Left lung (tissue), 10 donors: ENCODE data around the gene TSFM. TPM values are rescaled to one million over a fixed set of nuclear protein-coding genes. Genes with fewer than 3 reads are reported as not detected.

ENCODE experiments used
- ATAC-seq: fragments of 200-7000 bp; cut with Tn5 transposase; one replicate; pipeline ENCODE4 v1.9.1; 2020; ENCODE audit warnings: moderate library complexity
- DNase-seq, 4 donors: peaks; one replicate each; pipeline ENCODE4 v3.0.0-alpha.2; 2013 to 2020
- H3K27ac ChIP-seq, 2 donors: fragments of 200-600 bp; sonication (generic) in 1 of 2; one replicate each; pipeline versions ENCODE4 v1.5.0 to v1.8.0; 2020 to 2021
- H3K27me3 ChIP-seq, 2 donors: fragments of 200-600 bp; sonication (generic) in 1 of 2; one replicate each; pipeline versions ENCODE4 v1.5.0 to v1.8.0; 2020 to 2021
- H3K36me3 ChIP-seq, 2 donors: fragments of 200-600 bp; sonication (generic) in 1 of 2; one replicate each; pipeline versions ENCODE4 v1.5.0 to v1.8.0; 2020 to 2021
- H3K4me1 ChIP-seq, 2 donors: fragments of 200-600 bp; one replicate each; pipeline ENCODE4 v1.8.0; 2021
- H3K4me3 ChIP-seq, 2 donors: fragments of 200-600 bp; sonication (generic) in 1 of 2; one replicate each; pipeline versions ENCODE4 v1.5.0 to v1.8.0; 2020 to 2021; ENCODE audit warnings: mild to moderate bottlenecking in 1 of 2
- H3K9me3 ChIP-seq, 2 donors: fragments of 200-600 bp; sonication (generic) in 1 of 2; one replicate each; pipeline versions ENCODE4 v1.5.0 to v1.8.0; 2020 to 2021
- intact Hi-C, 2 donors: fragments of 100-400 bp; cut with DNase I; formaldehyde crosslinking; loops; one replicate each; pipeline versions ENCODE4 v1.11.2 to v1.14.2; 2022
- polyA plus RNA-seq, 6 donors: library from polyadenylated mRNA; unstranded; fragments of 120-200 nt; gene quantifications; one replicate each; pipeline ENCODE4 v1.2.1, GENCODE V29; 2013; ENCODE audit not compliant: insufficient read length in 6 of 6
- total RNA-seq, 2 donors: library from RNA; stranded (reverse); fragmentation: NEBNext Ultra II Directional; extraction: Animal tissue kit (Norgen Biotek cat#: 25700); gene quantifications; one replicate each; pipeline ENCODE4 v1.2.1, GENCODE V29; 2021
- TF ChIP-seq, protein P1 (sequence below), 2 donors: fragments of 200-600 bp; sonication (generic) in 1 of 2; IDR thresholded peaks; one replicate each; pipeline versions ENCODE4 v1.5.0 to v1.8.0; 2021; ENCODE audit warnings: antibody characterized with exemption in 2 of 2
- donor health status: DM: no; HTN: yes; CAD: no.
- donor health status: DM: no; HTN: no; CAD: no.

Gene TSFM
- total and polyA plus RNA-seq, 8 donors, result 25.6 to 35.3 (median 30.7) TPM

DNA sequence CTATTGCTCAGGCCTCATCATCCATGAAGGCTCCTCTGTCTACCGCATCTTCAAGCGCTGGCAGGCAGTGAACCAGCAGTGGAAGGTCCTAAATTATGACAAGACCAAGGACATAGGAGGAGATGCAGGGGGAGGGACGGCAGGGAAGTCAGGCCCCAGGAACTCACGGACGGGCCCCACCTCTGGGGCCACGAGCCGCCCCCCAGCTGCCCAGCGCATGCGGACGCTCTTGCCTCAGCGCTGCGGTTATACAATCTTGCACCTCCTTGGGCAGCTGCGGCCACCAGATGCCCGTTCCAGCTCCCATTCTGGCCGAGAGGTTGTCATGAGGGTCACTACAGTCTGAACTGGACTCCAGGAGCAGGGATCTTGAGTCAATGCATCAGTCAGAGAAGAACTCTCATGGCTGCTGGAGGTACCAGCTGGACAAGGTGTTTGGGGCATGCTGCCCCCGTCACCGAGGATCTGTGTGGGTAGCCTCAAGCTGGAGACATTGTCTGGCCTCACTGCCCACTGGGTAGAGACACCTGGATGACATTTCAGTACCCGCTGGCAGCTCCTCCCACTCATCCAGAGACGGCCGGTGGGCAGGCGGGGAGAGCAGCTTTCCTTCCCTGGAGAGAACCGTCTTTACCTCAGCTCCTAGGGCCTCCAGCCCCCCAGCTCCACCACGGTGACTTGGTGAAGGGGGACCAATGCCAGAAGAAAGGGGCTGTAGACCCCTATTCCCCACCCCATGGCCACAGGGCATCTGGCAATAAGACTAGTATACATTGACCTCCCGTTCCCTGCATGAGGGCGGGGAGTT is 23.8 kb upstream of the TSFM start:
- TF ChIP-seq, protein P1, sequence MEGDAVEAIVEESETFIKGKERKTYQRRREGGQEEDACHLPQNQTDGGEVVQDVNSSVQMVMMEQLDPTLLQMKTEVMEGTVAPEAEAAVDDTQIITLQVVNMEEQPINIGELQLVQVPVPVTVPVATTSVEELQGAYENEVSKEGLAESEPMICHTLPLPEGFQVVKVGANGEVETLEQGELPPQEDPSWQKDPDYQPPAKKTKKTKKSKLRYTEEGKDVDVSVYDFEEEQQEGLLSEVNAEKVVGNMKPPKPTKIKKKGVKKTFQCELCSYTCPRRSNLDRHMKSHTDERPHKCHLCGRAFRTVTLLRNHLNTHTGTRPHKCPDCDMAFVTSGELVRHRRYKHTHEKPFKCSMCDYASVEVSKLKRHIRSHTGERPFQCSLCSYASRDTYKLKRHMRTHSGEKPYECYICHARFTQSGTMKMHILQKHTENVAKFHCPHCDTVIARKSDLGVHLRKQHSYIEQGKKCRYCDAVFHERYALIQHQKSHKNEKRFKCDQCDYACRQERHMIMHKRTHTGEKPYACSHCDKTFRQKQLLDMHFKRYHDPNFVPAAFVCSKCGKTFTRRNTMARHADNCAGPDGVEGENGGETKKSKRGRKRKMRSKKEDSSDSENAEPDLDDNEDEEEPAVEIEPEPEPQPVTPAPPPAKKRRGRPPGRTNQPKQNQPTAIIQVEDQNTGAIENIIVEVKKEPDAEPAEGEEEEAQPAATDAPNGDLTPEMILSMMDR (IDR thresholded peaks at IDR 0.05), result no peak
- intact Hi-C loops, result no loop called here

DNA sequence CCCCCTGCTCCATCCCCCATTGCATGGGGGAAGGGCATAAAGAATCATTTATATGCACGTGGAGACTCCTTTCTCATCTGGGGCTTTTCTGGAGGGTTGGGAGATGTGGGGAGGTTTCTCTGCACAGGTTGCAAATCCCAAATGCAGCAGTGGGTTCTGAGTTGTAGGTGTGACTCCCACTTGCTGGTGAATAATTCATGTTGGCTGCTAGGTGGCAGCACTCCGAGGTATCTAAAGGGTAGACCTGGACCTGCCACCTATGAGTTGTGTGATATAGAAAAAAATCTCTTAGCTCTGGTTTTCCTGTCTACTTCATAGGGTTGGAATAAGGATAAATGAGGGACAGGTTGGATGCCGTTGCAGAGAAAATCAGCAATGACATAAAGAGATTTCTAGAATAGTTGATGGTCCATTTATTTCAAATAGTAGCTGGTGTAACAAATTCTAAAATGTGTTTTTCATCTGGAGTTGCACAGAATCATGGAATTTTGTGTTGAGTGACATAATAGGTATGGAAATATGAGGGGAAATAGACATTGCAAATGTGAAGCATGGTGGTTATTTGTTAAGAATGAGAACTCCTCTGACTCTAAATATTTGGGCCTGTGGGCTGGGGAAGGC is 23.1 kb upstream of the TSFM start:
- peaks cover 5 to 28% of the 10 kb centered on the region in 2 donors for H3K27me3 ChIP-seq
- DNase-seq (no peak), ATAC-seq (no peak)
- H3K4me1 ChIP-seq, result peaks cover under 1 to 20% of the 10 kb centered on the region in 2 donors
- H3K9me3 ChIP-seq, result no peaks in the 10 kb centered on the region
- TF ChIP-seq, protein P1 (IDR thresholded peaks at IDR 0.05), result peak in 1 of 2 donors; percentile 26
- peaks cover 0 to 20% of the 10 kb centered on the region in 2 donors for H3K36me3 ChIP-seq
- H3K27ac ChIP-seq, result no peak overlapping the region
- intact Hi-C loops, result no loop called here
- no peak overlapping the region for H3K4me3 ChIP-seq

More for the DNA sequence above, 23.8 kb upstream of the TSFM start:
- DNase-seq (no peak), ATAC-seq (no peak)
- Histone ChIP-seq H3K4me1 (peaks cover 0 to 26% of the 10 kb centered on the region in 2 donors), H3K27ac (no peak overlapping the region), H3K4me3 (no peak overlapping the region), H3K27me3 (peaks cover 0 to 26% of the 10 kb centered on the region in 2 donors), H3K9me3 (no peaks in the 10 kb centered on the region), H3K36me3 (peaks cover 0 to 20% of the 10 kb centered on the region in 2 donors)

DNA sequence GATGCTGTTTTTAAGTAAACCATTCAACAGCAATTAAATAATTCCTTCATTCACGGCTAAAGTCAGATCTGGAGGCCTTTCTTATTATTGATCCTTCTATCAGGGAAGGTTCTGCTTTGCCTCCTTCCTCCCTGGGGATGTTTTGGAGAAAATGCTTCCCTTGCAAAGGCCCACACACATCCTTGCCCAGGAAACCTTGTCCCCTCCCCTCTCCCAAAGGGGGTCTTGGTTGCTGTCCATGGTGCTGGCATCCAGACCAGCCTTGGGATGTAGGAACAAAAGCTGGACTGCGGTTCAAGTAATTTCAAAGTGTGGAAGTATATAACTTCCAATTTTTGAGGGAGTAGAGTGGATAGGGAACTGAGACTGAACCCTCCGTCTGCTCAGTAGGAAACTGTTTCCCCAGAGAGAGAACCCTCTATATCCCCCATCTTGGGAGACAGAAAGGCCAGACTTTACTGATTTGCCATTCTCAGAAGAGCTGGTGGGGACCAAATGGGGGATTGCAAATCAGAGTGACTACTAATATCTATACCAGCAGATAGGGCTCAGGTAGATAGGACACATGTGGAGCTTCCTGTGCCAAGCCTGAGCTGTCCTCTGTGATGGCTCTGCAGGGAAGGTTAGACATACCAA is 22.1 kb upstream of the TSFM start:
- TF ChIP-seq, protein P1 (IDR thresholded peaks at IDR 0.05), result no peak
- H3K9me3 ChIP-seq, result no peaks in the 10 kb centered on the region
- H3K36me3 ChIP-seq, result peaks cover 0 to 20% of the 10 kb centered on the region in 2 donors
- H3K4me3 ChIP-seq, result no peak overlapping the region
- peaks cover 6 to 26% of the 10 kb centered on the region in 2 donors for H3K4me1 ChIP-seq
- H3K27ac ChIP-seq, result no peak overlapping the region
- no peak for DNase-seq
- peaks cover 15 to 31% of the 10 kb centered on the region in 2 donors for H3K27me3 ChIP-seq
- ATAC-seq, result no peak
- intact Hi-C loops, result no loop called here

DNA sequence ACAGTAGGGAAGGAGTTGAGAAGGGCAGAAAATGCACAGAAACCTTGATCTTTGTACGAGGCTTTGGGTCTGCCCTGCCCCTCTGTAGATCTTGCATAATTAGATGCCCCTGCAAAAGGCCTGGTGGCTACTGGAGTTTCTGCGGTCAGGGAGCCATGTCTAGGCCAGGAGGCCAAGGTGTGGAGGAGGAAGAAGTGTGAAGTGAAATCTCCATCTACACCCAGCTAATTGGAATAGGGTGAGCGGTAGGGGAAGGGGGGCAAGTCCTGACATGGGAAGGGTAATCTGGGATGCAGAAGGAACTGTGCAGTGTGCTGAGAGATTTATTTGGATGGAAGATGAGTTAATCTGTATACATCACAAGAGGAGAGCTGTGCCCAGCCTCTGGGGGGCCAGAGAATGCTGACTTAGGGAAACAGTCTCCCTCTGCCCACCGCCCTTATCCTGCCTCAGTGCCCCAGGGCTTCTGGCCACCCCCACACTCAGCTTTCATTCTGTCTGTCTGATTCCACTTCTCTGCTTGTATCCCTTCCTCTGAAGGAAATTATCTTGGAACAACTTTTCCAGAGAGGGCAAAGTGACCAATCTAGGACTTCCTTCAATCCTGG is 21.1 kb upstream of the TSFM start:
- TF ChIP-seq, protein P1 (IDR thresholded peaks at IDR 0.05), result no peak
- DNase-seq (no peak), ATAC-seq (no peak)
- no peak overlapping the region for H3K27ac ChIP-seq
- intact Hi-C loops, result no loop called here
- no peak overlapping the region for H3K4me3 ChIP-seq
- peaks cover 15 to 28% of the 10 kb centered on the region in 2 donors for H3K4me1 ChIP-seq
- peaks cover 0 to 20% of the 10 kb centered on the region in 2 donors for H3K36me3 ChIP-seq
- H3K27me3 ChIP-seq, result peaks cover 24 to 41% of the 10 kb centered on the region in 2 donors
- H3K9me3 ChIP-seq, result no peaks in the 10 kb centered on the region
